GM23248 (cell line): ENCODE results near the gene PAX7. TPM values are rescaled to one million over a fixed set of nuclear protein-coding genes. Genes with fewer than 3 reads are reported as not detected.

Experiments used
- DNase-seq: peaks from one replicate; pipeline ENCODE4 v3.0.0-alpha.2; 2015
- H2AFZ ChIP-seq: fragments of 200-600 bp; sonication (generic); 2 replicates; pipeline ENCODE4 v1.6.1; 2016; ENCODE audit warnings: antibody characterized with exemption
- H3F3A ChIP-seq: fragments of 200-600 bp; sonication (generic); 2 replicates; pipeline ENCODE4 v1.6.1; 2016; ENCODE audit warnings: mild to moderate bottlenecking, antibody characterized with exemption, mixed run types; ENCODE audit not compliant: insufficient read depth
- H3K27ac ChIP-seq: fragments of 200-600 bp; sonication (generic); 2 replicates; pipeline ENCODE4 v1.5.1; 2016; ENCODE audit warnings: mild to moderate bottlenecking
- H3K27me3 ChIP-seq: fragments of 200-600 bp; sonication (generic); replicated peaks from 2 replicates; pipeline ENCODE4 v1.6.1; 2016; ENCODE audit warnings: mild to moderate bottlenecking; ENCODE audit not compliant: insufficient read depth
- H3K36me3 ChIP-seq: fragments of 200-600 bp; sonication (generic); 2 replicates; pipeline ENCODE4 v1.6.1; 2016; ENCODE audit warnings: low read depth, mild to moderate bottlenecking
- H3K4me1 ChIP-seq: fragments of 200-600 bp; sonication (generic); 2 replicates; pipeline ENCODE4 v1.6.1; 2016; ENCODE audit warnings: mild to moderate bottlenecking; ENCODE audit not compliant: insufficient read depth
- H3K4me2 ChIP-seq: fragments of 200-600 bp; sonication (generic); one replicate; pipeline ENCODE4 v1.6.1; 2016; ENCODE audit warnings: mild to moderate bottlenecking; ENCODE audit not compliant: unreplicated experiment
- H3K4me3 ChIP-seq: fragments of 200-600 bp; sonication (generic); 2 replicates; pipeline ENCODE4 v1.5.1; 2016; ENCODE audit warnings: mild to moderate bottlenecking
- H3K79me2 ChIP-seq: fragments of 200-600 bp; sonication (generic); 2 replicates; pipeline ENCODE4 v1.6.1; 2016; ENCODE audit warnings: mild to moderate bottlenecking; ENCODE audit not compliant: insufficient read depth
- H3K9ac ChIP-seq: fragments of 200-600 bp; sonication (generic); 2 replicates; pipeline ENCODE4 v1.6.1; 2016; ENCODE audit warnings: mild to moderate bottlenecking
- H3K9me2 ChIP-seq: fragments of 200-600 bp; sonication (generic); 2 replicates; pipeline ENCODE4 v1.6.1; 2016; ENCODE audit warnings: mixed run types, mild to moderate bottlenecking, moderate library complexity; ENCODE audit not compliant: insufficient read depth
- H3K9me3 ChIP-seq: fragments of 200-600 bp; sonication (generic); one replicate; pipeline ENCODE4 v1.6.1; 2017; ENCODE audit warnings: low read depth
- H4K20me1 ChIP-seq: fragments of 200-600 bp; sonication (generic); 2 replicates; pipeline ENCODE4 v1.6.0; 2016; ENCODE audit not compliant: insufficient read depth
- EZH2 ChIP-seq: fragments of 200-600 bp; sonication (generic); IDR thresholded peaks from 2 replicates; pipeline ENCODE4 v1.6.1; 2018; ENCODE audit warnings: antibody characterized with exemption, mild to moderate bottlenecking; ENCODE audit not compliant: insufficient read depth, poor library complexity, severe bottlenecking
- EZH2phosphoT487 ChIP-seq: fragments of 200-600 bp; sonication (generic); IDR thresholded peaks from 2 replicates; pipeline ENCODE4 v1.6.1; 2018; ENCODE audit warnings: antibody characterized with exemption, moderate library complexity, mild to moderate bottlenecking, low read depth; ENCODE audit not compliant: insufficient read depth
- WGBS, 2 experiments: methylation state at CpG; one replicate each; pipeline ENCODE4 v1.1.6; 2015 to 2017; ENCODE audit warnings: low lambda C conversion rate in 2 of 2, low coverage in 1 of 2; ENCODE audit errors: missing lambda C conversion rate in 2 of 2; 5-methylcytosine and 5-hydroxymethylcytosine counted together
- in situ Hi-C: fragments of 300-500 bp; cut with MboI; formaldehyde crosslinking; loops from 2 replicates; pipeline ENCODE4 v1.15.0; 2020
- polyA plus RNA-seq: library from polyadenylated mRNA; unstranded; fragments of >200 nt; fragmentation: Nextera tagmentation; extraction: Ambion mirVana; gene quantifications from 2 replicates; pipeline ENCODE4 v1.2.1, GENCODE V29; 2016
- total RNA-seq: library from RNA; depleted of rRNA; stranded (reverse); fragments of >200 nt; shearing (Covaris generic); gene quantifications from 2 replicates; pipeline ENCODE4 v1.2.3, GENCODE V29; 2014

PAX7 gene
- total and polyA plus RNA-seq, 2 experiments from 2014 or later = not detected

DNA sequence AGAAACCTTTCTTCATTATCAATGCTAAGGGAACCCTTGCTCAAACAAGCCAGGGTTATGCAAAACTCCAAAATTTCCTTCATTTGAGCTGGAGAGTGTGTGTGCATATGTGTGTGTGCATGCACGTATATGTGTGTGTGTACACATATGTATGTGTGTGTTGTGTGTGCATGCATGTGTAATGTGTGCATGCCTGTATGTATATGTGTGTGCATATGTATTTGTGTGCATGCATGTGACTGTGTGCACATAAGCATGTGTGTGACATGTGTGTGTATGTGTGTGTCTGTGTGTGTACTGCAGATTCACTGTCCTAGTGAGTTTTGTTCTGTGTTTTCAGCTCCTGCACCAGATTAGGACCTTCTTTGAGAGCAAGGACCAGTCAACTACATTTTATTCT is 28.2 kb downstream of the PAX7 start:
- Histone ChIP-seq H3K9ac (no peak overlapping the region), H3K4me1 (no peaks in the 10 kb centered on the region), H3K36me3 (no peaks in the 10 kb centered on the region), H3K27me3 (peaks cover 34% of the 10 kb centered on the region), H3K9me3 (no peaks in the 10 kb centered on the region), H3K4me3 (no peak overlapping the region), H3K79me2 (no peaks in the 10 kb centered on the region), H4K20me1 (no peaks in the 10 kb centered on the region), H3K27ac (no peak overlapping the region), H2AFZ (no peak overlapping the region), H3F3A (no peaks in the 10 kb centered on the region), H3K9me2 (no peaks in the 10 kb centered on the region), H3K4me2 (no peak overlapping the region)
- no peak for DNase-seq
- 38 to 50% methylated on average over 1 of the region's 1 CpG for WGBS, 2 experiments
- TF ChIP-seq EZH2phosphoT487 = no peak
- TF ChIP-seq EZH2 = no peak
- in situ Hi-C loops = no loop called here

DNA sequence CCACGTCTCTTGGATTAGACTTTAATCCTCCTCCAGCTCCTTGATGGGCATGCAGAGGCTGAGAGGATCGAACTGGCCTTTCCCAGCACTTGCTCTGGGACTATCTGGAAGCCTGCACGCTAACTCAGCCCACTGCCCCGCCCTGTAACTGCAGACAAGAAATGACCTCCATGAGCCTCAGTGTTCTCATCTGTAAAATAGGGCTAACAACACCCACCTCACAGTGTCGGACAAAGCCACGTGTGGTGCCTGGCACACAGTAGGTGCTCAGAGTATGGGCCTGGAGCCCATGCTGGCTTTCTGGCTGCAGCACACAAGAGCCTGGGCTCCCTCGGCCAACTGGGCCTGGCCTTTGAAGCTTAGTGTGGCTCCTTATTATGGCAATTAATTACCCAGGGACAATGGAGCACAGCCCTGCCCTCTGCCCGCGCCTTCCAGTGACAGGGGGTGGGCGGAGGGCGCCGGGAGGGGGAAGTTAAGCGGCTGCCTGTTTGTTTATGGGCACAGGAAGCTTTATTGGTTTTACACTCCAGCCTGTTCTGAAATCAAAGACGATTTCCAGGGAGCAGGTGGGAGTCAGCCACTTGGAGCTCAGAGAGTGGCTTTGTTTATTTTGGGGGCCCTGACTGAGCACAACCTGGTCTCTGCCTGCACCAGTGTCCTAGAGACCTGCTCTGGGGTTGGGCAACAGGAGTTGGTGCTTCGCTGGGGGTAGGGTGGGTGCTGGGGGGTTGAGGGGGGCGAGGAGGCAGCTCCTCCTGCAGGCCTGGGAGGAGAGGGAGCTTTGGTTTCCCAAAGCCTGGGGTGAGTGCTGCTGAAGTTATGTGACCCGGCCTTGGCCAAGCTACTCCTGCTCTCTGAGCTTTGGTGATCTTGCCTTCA is 31.0 kb downstream of the PAX7 start:
- H3K4me1 ChIP-seq = no peaks in the 10 kb centered on the region
- no peak overlapping the region for H3K4me3 ChIP-seq
- in situ Hi-C loops = no loop called here
- no peaks in the 10 kb centered on the region for H3K9me2 ChIP-seq
- H3K27me3 ChIP-seq = peaks cover 15% of the 10 kb centered on the region
- no peaks in the 10 kb centered on the region for H3K36me3 ChIP-seq
- no peaks in the 10 kb centered on the region for H3K9me3 ChIP-seq
- no peaks in the 10 kb centered on the region for H3F3A ChIP-seq
- TF ChIP-seq EZH2 (no peak), EZH2phosphoT487 (no peak)
- no peaks in the 10 kb centered on the region for H4K20me1 ChIP-seq
- no peak for DNase-seq
- no peak overlapping the region for H2AFZ ChIP-seq
- no peak overlapping the region for H3K4me2 ChIP-seq
- no peaks in the 10 kb centered on the region for H3K79me2 ChIP-seq
- H3K9ac ChIP-seq = no peak overlapping the region
- WGBS, 2 experiments = 15 to 18% methylated on average over 15 to 17 of the region's 17 CpGs
- no peak overlapping the region for H3K27ac ChIP-seq

DNA sequence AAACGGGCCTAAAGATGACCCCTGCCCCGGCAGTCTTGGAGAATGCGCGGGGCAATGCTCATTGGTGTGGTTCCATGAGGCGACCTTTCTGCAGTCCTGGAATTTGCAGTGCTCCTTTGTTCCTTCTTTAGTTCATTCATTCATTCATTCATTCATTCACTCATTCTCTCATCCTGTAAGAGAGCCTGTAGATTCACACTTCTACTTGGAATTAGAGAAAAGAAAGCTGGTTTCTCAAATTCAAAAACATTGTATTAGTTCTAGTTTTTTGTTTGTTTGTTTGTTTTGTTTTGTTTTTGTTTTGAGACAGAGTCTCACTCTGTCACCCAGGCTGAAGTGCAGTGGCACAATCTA is 31.6 kb downstream of the PAX7 start:
- in situ Hi-C loops = no loop called here
- Histone ChIP-seq H3K4me2 (no peak overlapping the region), H3K9ac (no peak overlapping the region), H3K4me3 (no peak overlapping the region), H3K9me3 (no peaks in the 10 kb centered on the region), H3K79me2 (no peaks in the 10 kb centered on the region), H3K36me3 (no peaks in the 10 kb centered on the region), H3K9me2 (no peaks in the 10 kb centered on the region), H3K27me3 (peaks cover 9% of the 10 kb centered on the region), H4K20me1 (no peaks in the 10 kb centered on the region), H3F3A (no peaks in the 10 kb centered on the region), H2AFZ (no peak overlapping the region), H3K27ac (no peak overlapping the region), H3K4me1 (no peaks in the 10 kb centered on the region)
- TF ChIP-seq EZH2phosphoT487 (no peak), EZH2 (no peak)
- DNase-seq = no peak
- WGBS, 2 experiments = 64 to 80% methylated on average over 5 of the region's 5 CpGs

DNA sequence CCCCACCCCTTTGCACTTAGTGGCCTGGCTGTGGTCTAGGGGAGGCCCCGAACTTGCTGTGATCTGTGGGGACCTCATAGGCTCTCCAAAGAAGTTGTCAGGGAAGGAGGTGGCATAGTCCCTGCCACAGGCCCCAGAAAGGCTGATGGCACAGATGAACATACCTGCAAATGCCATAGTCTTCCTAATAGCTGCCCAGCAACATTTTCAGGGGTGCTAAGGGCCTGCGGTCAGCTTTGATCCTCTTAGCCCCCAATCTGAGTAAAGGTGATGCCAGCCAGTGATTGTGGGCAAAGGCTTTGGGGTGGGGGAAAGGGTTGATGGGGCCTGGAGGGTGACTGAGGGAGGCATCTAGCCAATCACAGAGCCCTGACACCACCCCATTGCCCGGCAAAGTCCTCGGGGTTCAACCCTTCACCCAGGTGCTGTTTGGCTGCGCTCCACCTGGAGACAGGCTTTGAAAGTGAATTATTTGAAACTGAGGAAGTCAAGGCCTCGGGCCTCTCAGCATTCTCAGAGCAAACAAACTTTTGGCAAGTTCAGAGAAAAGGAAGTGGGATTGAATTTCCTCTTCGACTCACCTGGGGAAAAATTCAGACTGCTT is 35.8 kb downstream of the PAX7 start:
- no peaks in the 10 kb centered on the region for H3K9me3 ChIP-seq
- no peaks in the 10 kb centered on the region for H3K79me2 ChIP-seq
- WGBS, 2 experiments = 36 to 44% methylated on average over 7 of the region's 7 CpGs
- no peaks in the 10 kb centered on the region for H3K36me3 ChIP-seq
- no peaks in the 10 kb centered on the region for H3K4me1 ChIP-seq
- no peak overlapping the region for H3K27ac ChIP-seq
- no peaks in the 10 kb centered on the region; the same call in 1 of the 2 replicates for H3K27me3 ChIP-seq
- DNase-seq = no peak
- TF ChIP-seq EZH2 = no peak
- no peak for TF ChIP-seq EZH2phosphoT487
- no peaks in the 10 kb centered on the region for H3F3A ChIP-seq
- no peaks in the 10 kb centered on the region for H3K9me2 ChIP-seq
- no peak overlapping the region for H3K4me3 ChIP-seq
- H3K4me2 ChIP-seq = no peak overlapping the region
- H3K9ac ChIP-seq = no peak overlapping the region
- in situ Hi-C loops = no loop called here
- no peaks in the 10 kb centered on the region for H4K20me1 ChIP-seq
- no peak overlapping the region for H2AFZ ChIP-seq
